Measurements from ENCODE around the gene KRABD2.

Gene KRABD2

GRCh38 chr17:8372422-8372821, 4.1 kb downstream of the KRABD2 start:
- intact Hi-C loops (cut with micrococcal nuclease) = no loop called here
- H3K27ac ChIP-seq (ENCODE audit: low read length in 2 of 2) = no peak overlapping the region
- Mint-ChIP-seq H3K9me3 (ENCODE audit: insufficient read depth) (no peaks in the 10 kb centered on the region), H3K4me1 (peaks cover 37% of the 10 kb centered on the region), H3K27me3 (no peaks in the 10 kb centered on the region), H3K4me3 (no peak overlapping the region), H3K27ac (no peak overlapping the region)
- H3K79me2 ChIP-seq (ENCODE audit: control insufficient read depth, insufficient read depth, low read length) = peaks cover 14% of the 10 kb centered on the region
- H2AFZ ChIP-seq (ENCODE audit: insufficient read depth, low read depth, low read length, poor library complexity, severe bottlenecking) = no peak overlapping the region
- CTCF ChIA-PET = no interaction called here
- no peak overlapping the region for H3K4me2 ChIP-seq (replicated peaks; ENCODE audit: low read depth, low read length, poor library complexity, severe bottlenecking)
- H3K36me3 ChIP-seq (replicated peaks in 1 of 2; ENCODE audit: control extremely low read depth in 1 of 2, control insufficient read depth in 1 of 2, extremely low read depth in 1 of 2, insufficient read depth in 2 of 2, low read length in 1 of 2) = peaks cover 1 to 20% of the 10 kb centered on the region in 2 experiments
- H4K20me1 ChIP-seq (ENCODE audit: control insufficient read depth, insufficient read depth, low read length, poor library complexity, severe bottlenecking) = peaks cover 7% of the 10 kb centered on the region
- no peaks in the 10 kb centered on the region for H3K27me3 ChIP-seq (replicated peaks in 1 of 4; ENCODE audit: control extremely low read depth in 1 of 4, control insufficient read depth in 3 of 4, insufficient read depth in 4 of 4, low read length in 3 of 4)
- no peak overlapping the region for H3K4me3 ChIP-seq (ENCODE audit: control extremely low read depth in 1 of 5, extremely low read depth in 1 of 5, insufficient read depth in 1 of 5, low read depth in 2 of 5, low read length in 4 of 5)
- POLR2A ChIA-PET = no interaction called here
- 91% methylated on average over 5 of the region's 7 CpGs for WGBS (ENCODE audit: insufficient coverage)
- TF ChIP-seq CTCF (IDR thresholded peaks at IDR 0.05) (no peak), EZH2 (IDR thresholded peaks at IDR 0.05; ENCODE audit: borderline replicate concordance, insufficient read depth, low read depth, low read length, poor library complexity, severe bottlenecking) (no peak)
- peaks cover 26 to 30% of the 10 kb centered on the region in 2 donors for H3K4me1 ChIP-seq (ENCODE audit: control insufficient read depth in 2 of 2, insufficient read depth in 2 of 2, low read length in 2 of 2)
- no peaks in the 10 kb centered on the region for H3K9me3 ChIP-seq (ENCODE audit: control extremely low read depth in 1 of 3, control insufficient read depth in 2 of 3, insufficient read depth in 1 of 3, low read length in 2 of 3)
- DNase-seq = no peak
- no peak for ATAC-seq (ENCODE audit: low read depth)
- no peak overlapping the region for H3K9ac ChIP-seq (ENCODE audit: low read length)

- intact Hi-C loops (cut with micrococcal nuclease) = no loop called here
- H3K4me3 Mint-ChIP-seq = no peak overlapping the region
- H4K20me1 ChIP-seq (ENCODE audit: control insufficient read depth, insufficient read depth, low read length, poor library complexity, severe bottlenecking) = peaks cover under 1% of the 10 kb centered on the region
Measured at GRCh38 chr17:8371786-8372185, 4.7 kb downstream of the KRABD2 start.

More at GRCh38 chr17:8371786-8372185, 4.7 kb downstream of the KRABD2 start:
- Mint-ChIP-seq H3K27ac (no peak overlapping the region), H3K9me3 (ENCODE audit: insufficient read depth) (no peaks in the 10 kb centered on the region), H3K27me3 (no peaks in the 10 kb centered on the region), H3K4me1 (peaks cover 32% of the 10 kb centered on the region)
- H3K27me3 ChIP-seq (replicated peaks in 1 of 4; ENCODE audit: control extremely low read depth in 1 of 4, control insufficient read depth in 3 of 4, insufficient read depth in 4 of 4, low read length in 3 of 4) = no peaks in the 10 kb centered on the region
- ATAC-seq (ENCODE audit: low read depth) (no peak), DNase-seq (no peak)
- H2AFZ ChIP-seq (ENCODE audit: insufficient read depth, low read depth, low read length, poor library complexity, severe bottlenecking) = no peak overlapping the region
- H3K79me2 ChIP-seq (ENCODE audit: control insufficient read depth, insufficient read depth, low read length) = peaks cover 14% of the 10 kb centered on the region
- H3K4me2 ChIP-seq (replicated peaks; ENCODE audit: low read depth, low read length, poor library complexity, severe bottlenecking) = no peak overlapping the region
- no peak overlapping the region for H3K9ac ChIP-seq (ENCODE audit: low read length)
- TF ChIP-seq EZH2 (IDR thresholded peaks at IDR 0.05; ENCODE audit: borderline replicate concordance, insufficient read depth, low read depth, low read length, poor library complexity, severe bottlenecking) = no peak
- TF ChIP-seq CTCF (IDR thresholded peaks at IDR 0.05) = no peak
- CTCF ChIA-PET = no interaction called here
- WGBS (ENCODE audit: insufficient coverage) = 97% methylated on average over 3 of the region's 4 CpGs
- H3K4me3 ChIP-seq (ENCODE audit: control extremely low read depth in 1 of 5, extremely low read depth in 1 of 5, insufficient read depth in 1 of 5, low read depth in 2 of 5, low read length in 4 of 5) = no peak overlapping the region
- H3K27ac ChIP-seq (ENCODE audit: low read length in 2 of 2) = no peak overlapping the region
- no peaks in the 10 kb centered on the region for H3K9me3 ChIP-seq (ENCODE audit: control extremely low read depth in 1 of 3, control insufficient read depth in 2 of 3, insufficient read depth in 1 of 3, low read length in 2 of 3)
- POLR2A ChIA-PET = no interaction called here
- H3K36me3 ChIP-seq (replicated peaks in 1 of 2; ENCODE audit: control extremely low read depth in 1 of 2, control insufficient read depth in 1 of 2, extremely low read depth in 1 of 2, insufficient read depth in 2 of 2, low read length in 1 of 2) = peaks cover 1 to 14% of the 10 kb centered on the region in 2 experiments
- H3K4me1 ChIP-seq (ENCODE audit: control insufficient read depth in 2 of 2, insufficient read depth in 2 of 2, low read length in 2 of 2) = peaks cover 22 to 26% of the 10 kb centered on the region in 2 donors

Data from B cell (primary cell).